Measurements from ENCODE around the gene VSIG2.
"Not testable (repeated sequence)": the region's sequence is repeated elsewhere in the genome, so short reads cannot be mapped to it uniquely, and the experiment has no call there.

The VSIG2 gene, protein sequence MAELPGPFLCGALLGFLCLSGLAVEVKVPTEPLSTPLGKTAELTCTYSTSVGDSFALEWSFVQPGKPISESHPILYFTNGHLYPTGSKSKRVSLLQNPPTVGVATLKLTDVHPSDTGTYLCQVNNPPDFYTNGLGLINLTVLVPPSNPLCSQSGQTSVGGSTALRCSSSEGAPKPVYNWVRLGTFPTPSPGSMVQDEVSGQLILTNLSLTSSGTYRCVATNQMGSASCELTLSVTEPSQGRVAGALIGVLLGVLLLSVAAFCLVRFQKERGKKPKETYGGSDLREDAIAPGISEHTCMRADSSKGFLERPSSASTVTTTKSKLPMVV

DNA sequence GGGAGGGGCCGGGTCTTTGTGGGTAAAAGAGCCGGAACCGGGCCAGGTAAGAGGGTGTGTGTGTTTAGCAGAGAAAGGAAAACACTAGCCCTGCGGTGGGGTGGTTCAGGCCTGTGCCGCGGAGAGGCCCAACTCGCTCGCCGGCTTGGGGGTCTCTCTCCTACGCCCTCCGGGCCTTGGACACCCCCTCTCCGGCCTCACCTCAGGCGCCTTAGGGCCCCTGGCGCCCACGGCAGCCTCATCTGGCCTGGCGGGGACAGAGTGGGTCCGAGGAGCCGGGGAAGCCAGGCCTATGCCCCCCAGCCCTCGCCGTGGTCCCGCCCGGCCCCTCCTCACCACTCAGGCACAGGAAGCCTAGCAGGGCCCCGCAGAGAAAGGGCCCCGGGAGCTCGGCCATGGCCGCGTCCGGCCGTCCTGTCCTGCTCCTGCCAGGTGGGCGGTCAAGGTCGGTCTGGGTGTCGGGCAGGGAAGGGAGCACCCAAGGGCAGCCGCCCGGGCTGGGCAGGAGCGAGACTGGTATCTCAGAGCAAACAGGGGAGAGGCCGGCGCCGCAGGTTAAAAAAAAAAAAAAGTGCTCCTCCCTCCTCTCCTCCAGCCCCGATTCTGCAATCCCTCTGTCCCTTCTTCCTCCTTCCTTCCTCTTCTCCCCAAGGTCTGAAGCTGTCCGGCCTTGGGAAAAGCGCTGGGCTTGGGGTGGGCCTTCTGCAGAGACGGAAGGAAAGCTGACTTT, at the start of gene VSIG2:
TSS of gene VSIG2 (minus strand) at position 515 of the 730 bp plus-strand sequence. CDS start at position 397, 118 bp downstream.
- DNase-seq: no peak

DNA sequence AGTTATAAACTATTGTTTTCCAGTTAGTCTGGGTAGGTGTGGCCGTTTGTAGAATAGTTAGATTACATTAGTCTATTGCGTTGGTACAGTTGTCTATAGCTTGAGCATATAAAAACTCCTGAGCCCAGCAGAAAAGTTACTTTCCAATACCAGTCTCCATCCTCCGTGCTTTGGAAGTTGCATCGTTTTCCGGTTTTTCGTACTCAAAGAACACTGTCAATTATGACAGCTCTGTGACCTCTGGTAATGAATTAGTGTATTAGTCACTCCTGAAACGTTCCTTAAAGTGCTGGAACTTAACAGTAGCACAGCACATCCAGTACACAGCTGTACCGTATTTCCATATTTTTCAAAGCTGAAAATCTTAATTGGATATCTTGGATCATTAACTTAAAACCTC, 49.0 kb upstream of the VSIG2 start:
- no peak for DNase-seq

DNA sequence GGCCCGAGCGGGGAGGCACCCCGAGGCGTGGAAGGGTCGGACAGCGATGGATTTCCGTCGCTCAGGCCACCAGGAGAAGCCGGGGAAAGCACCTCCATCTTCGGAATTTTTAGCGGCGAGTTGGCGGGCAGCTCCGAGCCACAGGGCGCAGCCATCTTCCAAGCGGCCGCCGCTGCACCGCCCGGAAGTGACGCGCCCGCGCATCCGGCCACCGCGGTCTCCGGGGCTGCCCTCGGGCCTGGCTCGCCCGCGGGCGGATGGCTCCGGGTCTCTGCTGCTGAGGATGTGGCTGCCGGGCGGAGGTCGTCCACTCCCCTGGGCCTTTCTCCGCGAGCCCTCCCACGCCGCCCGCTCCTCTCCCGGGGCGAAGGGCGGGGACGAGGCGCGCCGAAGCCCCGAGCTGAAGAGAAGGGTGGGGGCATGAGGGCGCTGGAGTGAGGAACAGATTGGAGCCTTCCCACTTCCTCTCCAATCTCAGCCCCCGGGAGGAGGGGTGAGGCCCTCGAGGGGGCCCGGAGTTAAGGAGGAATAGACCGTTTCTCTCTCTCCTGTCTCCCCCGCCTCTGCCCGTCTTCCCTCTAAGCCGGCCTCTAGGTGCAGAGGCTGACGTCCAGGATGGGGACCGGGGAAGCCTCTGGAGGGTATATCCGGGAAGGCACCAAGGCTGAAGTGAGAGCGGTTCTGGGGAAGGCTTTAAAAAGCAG, 48.3 kb upstream of the VSIG2 start, which contains the start of gene MSANTD2:
TSS of gene MSANTD2 (minus strand) at position 181 of the 704 bp plus-strand sequence. CDS start at position 155, 26 bp downstream.
- DNase-seq: peak; percentile 60

DNA sequence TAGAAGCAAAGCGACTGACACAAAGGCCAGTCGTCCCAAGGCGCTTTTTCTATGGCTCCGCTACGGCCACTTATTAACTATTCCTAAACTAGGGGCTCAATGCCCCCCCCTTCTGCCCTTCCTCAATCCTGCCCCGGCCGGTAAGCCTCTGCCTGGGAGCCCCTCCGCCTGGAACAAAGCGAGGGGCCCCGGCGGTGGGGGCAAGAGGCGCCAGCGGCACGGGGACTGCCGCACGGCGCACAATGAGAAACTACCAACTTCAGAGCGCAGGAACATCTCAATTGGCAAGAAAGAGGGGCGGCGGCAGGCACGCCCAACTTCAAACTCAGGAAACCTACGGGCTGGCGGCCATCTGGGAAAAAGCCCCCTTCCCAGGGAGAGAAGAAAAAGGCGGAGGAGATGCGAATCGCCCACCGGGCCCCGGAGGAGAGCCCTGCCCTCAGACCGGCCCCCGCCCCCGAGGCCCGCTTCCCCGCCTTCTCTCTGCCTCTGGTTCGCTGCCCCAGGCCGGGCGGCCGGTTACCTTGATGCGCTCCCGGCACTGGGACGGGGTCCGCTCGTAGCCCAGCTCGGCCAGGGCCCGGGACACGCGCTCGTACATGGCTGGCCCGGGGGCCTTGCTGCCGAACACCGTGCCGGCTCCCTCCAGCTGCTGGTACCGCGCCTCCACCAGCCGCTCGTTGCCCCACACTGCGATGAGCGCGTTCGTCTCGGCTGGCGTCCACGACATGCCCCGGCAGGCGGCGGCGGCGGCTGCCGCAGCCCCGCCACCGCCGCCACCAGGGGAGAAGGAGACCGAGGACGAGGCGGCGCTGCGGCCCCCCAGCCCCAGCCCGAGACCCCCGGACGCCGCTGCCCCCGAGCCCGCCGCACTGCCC, 47.5 kb upstream of the VSIG2 start:
- no peak for DNase-seq

DNA sequence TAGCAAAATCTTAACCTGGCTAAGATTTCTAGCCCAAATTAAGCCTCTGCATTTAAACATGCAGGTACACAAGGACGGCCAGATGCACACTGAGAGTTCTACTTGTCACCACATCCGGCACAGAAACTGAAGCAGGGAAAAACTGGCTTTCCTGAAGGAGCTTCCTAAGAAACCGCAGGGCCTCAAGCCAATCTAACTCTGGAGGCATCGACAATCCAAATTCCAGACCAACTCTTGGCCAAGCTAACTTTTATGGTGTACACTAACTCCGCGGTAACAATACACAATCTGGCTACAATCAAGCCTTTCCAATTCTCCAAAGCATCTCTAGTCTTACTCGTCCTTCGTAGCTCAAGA, 46.9 kb upstream of the VSIG2 start:
- no peak for DNase-seq

DNA sequence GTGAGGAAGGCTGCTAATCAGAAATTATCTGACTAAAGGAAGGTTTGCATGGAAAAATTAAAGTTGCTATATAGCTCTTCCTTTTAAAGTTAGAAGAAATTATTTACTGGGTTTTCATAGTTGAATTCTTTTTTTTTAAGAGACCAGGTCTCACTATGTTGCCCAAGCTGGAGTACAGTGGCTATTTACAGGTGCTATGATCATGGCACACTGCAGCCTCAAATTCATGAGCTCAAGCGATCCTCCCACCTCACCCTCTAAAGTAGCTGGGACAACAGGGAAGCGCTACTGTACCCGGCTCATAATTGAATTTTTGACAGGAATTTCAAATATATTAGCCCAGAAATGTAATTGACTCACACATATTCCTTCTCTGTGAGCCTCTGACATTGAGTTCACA, 44.3 kb upstream of the VSIG2 start:
- DNase-seq: no peak

DNA sequence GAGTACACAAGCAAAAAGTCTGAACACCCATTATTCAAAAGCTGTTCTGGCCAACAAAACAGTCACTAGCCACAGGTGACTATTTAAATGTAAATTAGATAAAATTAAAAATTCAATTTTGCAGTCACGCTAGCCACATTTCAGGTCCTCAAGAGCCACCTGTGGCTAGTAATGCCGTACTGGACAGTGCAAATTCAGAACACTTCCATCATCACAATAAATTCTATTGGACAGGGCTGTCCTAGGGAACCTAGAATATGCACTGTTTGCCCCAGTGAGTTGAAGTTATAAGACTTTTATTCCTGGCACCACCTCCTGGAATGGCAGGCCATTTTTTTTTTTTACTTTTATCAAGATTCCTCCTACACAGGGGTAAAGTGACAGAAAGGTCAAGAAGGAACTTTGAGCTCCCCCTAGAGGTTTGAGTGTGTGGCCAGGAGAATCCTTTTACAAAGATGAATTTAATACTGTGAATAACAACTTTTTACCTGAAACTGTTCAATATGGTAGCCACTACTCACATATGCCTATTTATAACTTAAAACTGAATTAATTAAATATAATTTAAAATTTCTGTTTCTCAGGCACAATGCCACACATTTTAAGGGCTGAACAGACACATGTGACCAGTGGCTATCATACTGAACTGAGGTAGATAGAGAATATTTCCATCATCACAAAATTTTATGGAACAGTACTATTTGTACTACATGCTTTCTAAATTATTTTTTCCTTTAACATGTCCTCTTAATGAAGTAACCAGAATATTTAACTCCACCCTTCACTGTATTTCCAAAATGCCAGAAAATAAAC, 41.6 kb upstream of the VSIG2 start:
- DNase-seq: no peak

DNA sequence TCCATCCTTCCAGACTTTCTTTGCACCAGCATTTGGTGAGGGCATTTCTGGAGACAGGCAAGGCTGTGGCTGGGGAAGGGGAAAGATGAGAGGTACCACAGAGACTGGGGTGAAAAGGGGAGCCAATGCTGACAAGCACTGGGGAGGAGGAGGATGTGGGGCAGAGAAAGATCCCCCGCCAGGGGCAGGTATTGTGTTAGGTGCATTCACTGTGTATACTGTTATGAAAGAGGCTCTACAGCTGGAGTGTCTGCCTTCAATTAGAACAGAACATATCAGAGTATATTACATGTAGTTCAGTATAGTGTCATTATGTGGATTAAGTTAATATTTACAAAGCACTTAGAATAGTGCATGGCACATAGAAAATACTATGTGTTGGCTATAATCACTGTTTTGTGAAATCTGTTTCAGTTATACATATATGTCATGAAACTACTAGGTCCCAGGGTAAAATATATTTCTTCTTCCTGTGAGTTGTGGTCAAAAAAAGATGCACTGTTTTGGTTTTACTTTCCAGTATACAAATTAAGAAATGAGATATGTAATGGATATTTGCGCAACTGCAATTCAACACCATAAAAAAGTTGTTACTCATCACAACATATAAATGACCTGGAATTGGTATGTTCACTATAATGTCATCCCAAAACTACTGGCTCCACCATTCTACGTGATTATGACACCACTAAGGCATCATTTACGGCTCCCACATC, 39.7 kb upstream of the VSIG2 start:
- no peak for DNase-seq

DNA sequence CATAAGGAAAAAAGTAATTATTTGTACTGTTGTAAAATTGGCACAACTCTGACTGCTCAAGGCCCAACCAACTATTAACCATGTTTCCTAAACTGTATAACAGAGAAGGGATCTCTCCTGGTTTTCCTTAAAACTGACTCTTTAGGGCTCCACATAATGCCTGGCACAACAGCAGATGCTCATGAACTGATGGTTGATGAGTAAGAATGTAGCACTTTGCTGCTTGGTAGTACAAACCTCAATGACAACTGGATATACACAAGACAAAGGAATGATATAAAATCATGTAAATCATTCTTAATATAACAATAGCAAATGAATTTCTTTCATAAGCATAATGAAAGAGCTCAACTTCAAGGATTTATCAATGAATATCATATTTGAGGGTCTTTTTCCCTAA, 36.5 kb upstream of the VSIG2 start:
- DNase-seq: no peak

DNA sequence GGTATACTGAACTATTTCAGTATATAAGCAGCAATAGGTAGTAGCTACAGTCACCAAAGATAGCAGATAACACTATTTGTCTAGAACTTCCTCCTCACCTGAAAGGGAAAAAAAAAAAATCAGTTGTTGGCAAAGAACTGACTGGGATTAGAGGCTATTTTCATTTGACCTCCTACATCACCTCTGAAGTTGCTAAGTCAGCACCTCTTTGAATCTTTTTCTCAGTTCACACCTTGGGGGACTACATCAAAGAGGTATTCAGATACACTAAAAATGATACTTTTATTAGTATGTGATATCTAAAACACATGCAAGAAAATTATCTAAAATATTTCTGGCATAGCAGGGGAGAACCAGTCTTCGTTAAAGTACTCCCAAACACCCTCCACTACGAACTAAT, 32.0 kb upstream of the VSIG2 start:
- no peak for DNase-seq

DNA sequence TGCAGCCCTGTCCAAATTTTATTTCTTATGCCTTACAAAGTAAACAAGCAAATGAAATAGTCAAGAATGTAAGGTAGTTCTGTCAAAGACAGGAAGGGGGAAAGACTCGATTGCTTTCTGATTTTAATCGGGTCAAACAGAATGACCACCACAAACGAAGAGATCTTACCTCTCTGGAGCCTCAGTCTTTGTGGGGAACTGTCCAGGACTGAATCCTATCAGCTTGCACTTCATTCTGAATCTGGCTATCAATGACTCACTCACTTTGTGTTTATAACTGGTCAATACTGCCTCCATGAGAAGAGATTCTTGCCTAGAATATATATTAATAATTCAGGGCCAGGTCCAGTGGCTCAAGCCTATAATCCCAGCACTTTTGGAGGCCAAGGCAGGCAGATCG, 30.9 kb upstream of the VSIG2 start:
- no peak for DNase-seq

DNA sequence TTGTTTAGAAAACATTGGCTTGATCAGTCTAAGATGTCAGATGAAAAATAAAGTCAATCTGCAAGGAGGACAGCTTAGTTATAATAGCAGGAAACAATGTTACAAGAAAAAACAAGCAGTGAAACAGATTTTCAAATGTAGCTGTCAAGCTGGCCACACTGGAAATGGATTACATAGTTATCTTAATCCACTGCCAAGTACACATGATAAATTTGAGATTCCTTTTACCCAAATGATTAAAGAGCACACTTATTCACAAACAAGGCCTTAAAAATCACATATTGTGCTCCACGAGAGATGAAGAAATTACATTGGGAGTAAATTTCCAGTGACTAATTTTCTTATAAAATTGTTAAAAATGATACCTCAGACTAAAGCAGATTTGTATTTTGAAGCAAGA, 27.5 kb upstream of the VSIG2 start:
- DNase-seq: no peak

DNA sequence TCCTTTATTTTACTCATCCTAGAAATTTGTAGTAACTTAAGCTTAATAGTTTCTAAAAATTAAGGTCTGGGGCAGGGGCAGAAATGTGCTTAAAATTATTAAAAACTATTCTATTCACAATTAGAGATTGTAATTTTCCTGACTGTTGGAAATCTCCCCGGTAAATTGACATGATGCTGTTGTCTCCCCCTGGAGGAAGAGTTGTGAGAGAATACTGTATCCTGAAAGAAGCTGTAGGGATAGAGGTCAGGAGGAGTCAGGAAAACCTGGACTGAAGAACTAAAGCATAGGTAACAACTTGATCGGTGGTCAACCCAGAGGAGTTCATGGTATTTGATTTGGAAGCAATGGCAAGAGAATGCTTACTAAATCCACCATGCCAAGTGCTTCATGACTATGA, 26.2 kb upstream of the VSIG2 start:
- DNase-seq: no peak

DNA sequence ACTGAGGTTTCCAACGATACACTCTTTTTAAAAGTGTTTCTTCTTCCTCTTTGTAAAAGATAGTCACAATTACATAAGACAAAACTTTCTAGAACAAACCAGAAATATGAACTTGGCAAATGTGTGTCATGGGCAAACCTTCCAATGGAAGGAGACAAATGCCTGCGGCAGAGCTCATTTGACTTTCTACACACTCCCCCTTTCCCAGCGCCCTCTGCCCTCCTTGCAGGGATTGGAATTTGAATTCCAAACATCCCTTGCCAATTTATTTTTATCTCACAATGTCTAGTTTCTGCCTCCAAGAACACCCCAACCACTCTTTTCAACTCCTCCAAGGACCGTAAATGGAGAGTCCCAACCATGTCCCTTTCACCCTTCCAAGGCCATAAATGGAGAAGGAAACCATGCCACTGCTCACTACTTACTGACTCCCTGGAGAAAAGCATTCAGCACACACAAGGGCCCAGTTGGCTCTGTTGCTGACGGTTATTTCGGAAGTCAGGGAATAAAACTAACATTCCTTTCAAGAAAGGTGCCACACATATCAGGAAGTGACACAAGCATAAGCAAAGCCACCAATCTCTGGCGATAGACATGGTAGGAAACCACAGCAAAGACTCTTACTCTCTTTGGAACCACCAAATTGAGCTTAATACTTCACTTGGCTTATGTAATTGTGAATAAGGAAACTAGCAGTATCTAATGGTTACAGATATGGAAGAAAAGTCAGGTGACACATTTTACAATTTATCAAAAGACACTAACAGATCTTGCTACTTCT, 25.0 kb upstream of the VSIG2 start:
- no peak for DNase-seq

DNA sequence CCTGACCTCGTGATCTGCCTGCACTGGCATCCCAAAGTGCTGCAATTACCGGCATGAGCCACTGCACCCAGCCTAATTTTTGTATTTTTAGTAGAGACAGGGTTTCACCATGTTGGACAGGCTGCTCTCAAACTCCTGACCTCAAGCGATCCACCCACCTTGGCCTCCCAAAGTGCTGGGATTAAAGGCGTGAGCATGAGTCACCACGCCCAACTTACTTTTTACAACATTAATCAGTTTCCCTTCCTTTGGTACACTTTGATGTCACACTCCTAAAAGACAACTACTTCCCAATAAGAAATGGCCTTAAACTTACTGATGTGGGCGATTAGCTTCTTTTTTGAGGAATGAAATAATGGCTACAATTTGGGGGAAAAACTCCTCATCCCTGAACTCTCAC, 18.9 kb upstream of the VSIG2 start:
- not testable (repeated sequence) for DNase-seq

DNA sequence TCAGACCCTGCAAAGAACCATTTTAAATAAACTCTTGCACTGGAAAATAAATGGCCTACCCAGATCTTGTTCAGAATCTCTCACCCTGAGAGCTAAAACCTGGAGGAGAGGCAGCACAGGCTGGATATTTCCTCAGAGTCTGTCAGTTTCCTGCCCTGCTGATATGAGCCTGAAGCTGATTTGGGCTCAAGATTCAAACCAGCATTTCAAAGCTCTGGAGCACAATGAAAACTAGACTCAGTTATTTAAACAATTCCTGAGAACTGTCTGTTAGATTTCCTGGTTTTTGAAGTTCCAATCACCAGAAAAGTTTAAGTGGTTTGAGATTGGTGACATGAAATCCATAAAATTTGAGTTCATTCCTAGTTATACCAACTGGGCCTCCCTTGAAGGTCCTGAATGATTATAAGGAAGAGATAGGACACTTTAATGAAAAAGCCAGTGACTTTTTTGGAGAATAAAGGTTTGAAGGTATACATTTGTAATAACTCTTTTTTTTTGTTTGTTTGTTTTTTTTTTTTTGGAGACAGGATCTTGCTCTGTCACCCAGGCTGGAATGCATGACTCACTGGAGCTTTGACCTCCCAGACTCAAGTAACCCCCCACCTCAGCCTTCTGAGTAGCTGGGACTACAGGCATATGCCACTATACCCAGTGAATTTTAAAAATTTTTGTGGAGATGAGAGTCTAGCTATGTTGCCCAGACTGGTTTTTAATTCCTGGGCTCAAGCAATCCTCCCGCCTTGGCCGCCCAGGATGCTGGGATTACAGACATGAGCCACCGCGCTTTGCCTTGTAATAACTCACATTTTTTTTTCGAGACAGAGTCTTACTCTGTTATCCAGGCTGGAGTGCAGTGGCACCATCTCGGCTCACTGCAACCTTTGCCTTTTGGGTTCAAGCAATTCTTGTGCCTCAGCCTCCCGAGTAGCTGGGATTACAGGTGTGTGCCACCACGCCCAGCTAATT, 18.0 kb upstream of the VSIG2 start:
- no peak for DNase-seq

DNA sequence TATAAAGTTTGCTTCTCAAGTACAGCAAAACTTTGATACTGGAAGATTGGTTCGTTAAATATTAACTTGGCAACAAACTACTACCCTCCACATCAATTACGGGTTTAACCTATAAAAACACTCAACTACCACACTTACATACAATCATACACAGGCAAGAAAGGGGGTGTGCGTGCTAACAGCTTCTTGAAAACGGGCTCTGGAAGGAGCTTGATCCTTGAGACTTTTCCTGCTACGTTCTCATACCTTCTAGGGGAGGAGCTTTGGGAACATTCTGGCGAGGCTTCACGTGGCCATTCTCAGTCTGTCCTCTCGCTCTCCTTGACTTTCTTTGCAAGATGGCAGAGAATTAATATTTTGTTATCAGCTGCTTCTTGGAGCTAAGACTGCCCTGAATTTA, 16.9 kb upstream of the VSIG2 start:
- DNase-seq: no peak

DNA sequence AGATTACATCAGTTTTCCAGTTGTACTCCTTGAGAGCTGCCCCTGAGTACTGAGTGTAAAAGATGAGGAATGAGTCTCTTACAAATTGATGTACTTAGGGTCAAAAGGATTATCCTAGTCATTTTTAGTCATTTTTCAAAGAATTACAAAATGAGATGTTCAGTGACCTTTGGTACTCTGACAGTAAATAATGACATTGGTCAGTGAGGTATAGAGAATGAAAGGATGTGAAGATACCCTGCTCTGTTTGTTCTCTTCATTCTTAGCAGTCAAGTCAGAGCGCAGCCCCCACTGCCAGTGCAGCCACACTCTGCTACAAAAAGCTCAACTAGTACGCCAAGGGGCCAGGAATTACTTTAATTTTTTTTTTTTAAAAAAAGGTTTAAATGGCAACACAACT, 14.1 kb upstream of the VSIG2 start:
- no peak for DNase-seq
